ENCODE measurements around the gene TSHZ2.

Gene TSHZ2

DNA sequence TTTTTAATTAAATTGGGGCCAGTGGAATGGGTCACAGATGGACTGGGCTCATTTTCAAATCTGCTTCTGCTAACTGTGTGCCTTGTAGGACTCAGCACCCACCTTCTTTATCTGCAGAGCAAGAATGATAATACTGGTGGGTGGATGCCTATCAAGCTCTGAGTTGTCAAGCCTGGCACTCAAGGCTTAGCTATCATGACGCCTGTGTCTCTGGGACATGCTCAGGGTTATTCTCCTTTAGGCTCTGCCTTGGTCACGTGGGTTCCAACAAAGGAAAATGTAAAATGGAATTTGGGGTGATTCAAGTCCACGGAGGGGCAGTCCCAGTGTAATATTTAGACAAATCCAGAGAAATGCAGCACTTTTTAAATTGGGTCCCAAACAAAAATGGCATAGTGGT is 202.3 kb downstream of the TSHZ2 start:
- no peak for DNase-seq

- no peak for DNase-seq
These were observed 203.1 kb downstream of the TSHZ2 start for GRCh38 chr20:53175135-53175780.

DNA sequence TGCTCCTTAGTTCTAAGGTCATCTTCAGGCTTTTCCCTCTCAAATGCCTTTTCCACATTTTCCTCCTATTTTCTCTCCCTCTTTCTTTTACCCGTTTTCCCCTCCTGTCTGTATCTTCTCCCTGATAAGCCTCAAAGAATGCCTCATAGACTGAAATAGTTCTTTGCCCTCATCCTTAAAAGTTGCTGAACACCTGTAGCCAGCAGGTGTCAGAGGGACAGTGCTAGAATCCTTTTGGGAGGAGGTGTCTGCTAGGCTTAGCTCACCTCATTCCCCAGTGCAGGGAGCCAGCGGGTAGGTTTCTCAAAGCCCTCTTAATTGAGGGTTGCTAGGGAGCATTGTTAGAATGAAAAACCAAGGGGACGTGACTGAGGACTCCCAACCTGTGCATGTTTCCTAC is 204.0 kb downstream of the TSHZ2 start:
- no peak for DNase-seq

GRCh38 chr20:53177687-53178086 is 205.5 kb downstream of the TSHZ2 start:
- DNase-seq, result no peak

DNA sequence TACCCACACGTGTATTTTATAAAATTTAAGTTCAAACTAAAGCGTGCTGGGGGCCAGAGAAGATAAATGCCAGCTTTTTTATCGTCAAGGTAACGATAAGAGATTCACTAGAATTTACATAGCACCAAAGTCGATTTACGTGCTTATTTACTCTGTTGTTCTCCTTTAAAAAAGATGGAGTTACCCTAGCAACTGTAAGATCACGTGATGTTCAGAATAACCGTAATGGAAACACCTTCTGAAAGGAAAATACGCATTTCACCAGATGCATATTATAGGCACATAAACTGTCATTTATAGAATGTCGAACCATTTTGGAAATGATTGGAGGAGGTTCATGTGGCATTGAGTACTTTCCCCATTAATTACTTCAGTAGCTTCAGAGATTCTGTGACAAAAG is 207.6 kb downstream of the TSHZ2 start:
- no peak for DNase-seq

GRCh38 chr20:53180928-53181362 is 208.8 kb downstream of the TSHZ2 start:
- no peak for DNase-seq

GRCh38 chr20:53181866-53182376 is 209.8 kb downstream of the TSHZ2 start:
- DNase-seq, result no peak

DNA sequence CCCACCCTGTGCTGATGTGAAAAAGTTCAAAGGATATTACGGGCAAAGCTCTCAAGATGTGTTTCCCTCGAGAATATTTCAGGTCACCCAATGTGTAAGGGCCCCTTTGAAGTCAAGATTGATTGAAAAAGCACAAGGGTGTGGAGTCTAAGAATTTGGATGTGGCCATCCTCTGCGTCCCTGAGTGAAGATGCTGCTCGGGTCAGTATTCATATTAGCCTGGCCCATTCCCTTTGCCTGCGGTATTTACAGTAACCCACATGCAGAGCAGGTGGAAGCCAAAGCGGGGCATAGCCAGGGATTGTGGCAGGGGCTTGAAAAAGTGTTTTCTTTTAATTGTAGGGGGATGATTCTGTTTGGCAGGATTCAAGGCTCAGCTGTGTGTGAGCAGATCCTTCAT is 211.0 kb downstream of the TSHZ2 start:
- DNase-seq, result no peak

- DNase-seq, result no peak
These were observed 214.5 kb downstream of the TSHZ2 start for GRCh38 chr20:53186635-53187034.

- peak; percentile 27 for DNase-seq
These were observed 215.4 kb downstream of the TSHZ2 start for GRCh38 chr20:53187392-53188068.

GRCh38 chr20:53190225-53190624 is 218.1 kb downstream of the TSHZ2 start:
- no peak for DNase-seq

DNA sequence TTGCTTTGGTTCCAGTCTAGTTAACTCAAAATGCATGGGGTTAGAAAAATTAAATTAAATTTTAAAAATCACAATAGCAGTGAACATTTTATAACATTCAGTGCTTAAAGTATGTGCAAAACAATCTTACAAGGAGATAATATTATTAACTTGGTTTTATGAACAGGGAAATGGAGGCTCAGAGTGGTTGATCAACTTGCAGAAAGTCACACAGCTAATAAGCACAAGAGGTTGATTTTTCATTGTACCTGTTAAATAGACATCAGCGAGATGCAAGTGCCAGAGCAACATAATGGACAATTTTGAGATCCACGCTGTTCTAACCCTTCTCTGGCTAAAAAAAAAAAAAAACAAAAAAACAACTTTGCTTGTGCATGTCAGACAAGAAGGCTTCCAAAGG is 219.8 kb downstream of the TSHZ2 start:
- DNase-seq, result no peak

- DNase-seq, result no peak
These were observed 222.4 kb downstream of the TSHZ2 start for GRCh38 chr20:53194306-53195290.

GRCh38 chr20:53195876-53196610 is 223.9 kb downstream of the TSHZ2 start:
- DNase-seq, result peak; percentile 78

DNA sequence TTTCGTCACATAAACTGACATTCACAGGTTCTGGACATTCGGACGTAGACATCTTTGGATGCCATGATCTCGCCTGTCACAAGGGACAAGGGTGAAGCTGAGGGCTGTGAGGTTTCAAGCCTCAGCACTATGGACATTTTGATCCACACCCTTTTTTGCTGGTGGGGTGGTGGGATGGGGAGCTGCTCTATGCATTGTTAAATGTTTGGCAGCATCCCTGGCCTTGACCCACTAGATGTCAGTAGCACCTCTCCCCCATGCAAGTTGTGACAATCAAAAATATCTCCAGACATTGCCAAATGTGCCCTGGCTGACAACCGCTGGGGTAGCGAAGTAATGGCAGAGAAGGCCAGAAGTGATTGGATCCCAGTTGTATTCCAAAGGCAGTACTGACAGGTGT is 229.4 kb downstream of the TSHZ2 start:
- no peak for DNase-seq

- no peak for DNase-seq
These were observed 230.6 kb downstream of the TSHZ2 start for GRCh38 chr20:53202777-53203176.

- no peak for DNase-seq
These were observed 232.9 kb downstream of the TSHZ2 start for GRCh38 chr20:53205046-53205445.

GRCh38 chr20:53208110-53208832 is 236.1 kb downstream of the TSHZ2 start:
- no peak for DNase-seq

DNA sequence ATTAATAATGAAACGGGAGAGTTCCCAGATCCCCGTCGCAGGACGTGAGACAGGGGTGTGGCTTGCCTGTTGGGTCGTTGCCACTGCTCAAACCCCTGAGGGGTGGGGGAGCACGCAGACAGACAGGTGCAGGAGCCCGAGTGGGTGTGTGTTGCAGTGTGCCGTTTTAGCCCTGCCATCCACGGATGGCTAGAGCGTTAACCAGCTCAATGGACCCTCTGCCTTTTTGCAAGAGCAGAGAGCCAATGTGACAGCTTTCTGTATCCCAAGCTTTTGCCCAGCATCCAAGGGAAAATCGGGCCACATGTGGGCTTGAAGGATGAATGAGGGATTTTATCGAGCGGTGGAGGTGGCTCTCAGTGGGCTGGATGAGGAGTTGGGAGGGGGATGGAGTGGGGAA is 237.9 kb downstream of the TSHZ2 start:
- DNase-seq, result no peak

DNA sequence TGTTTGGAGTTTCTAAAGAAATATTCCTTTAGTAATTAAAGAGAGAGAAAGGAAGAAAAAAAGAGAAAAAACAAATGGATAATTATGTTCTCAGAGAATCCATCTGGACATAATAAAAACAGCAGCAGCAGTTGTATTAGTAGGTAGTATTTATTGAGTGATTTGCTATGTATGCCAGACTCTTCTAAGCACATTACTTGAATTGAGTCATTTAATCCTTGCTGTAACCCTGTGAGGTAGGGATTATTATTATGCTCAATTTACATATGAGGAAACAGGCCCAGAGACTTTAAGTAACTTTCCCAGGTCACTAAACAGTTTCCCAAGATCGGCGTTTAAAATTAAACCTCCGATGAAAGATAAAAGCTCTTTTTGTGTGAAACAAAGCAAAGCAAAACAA is 238.8 kb downstream of the TSHZ2 start:
- DNase-seq, result no peak

DNA sequence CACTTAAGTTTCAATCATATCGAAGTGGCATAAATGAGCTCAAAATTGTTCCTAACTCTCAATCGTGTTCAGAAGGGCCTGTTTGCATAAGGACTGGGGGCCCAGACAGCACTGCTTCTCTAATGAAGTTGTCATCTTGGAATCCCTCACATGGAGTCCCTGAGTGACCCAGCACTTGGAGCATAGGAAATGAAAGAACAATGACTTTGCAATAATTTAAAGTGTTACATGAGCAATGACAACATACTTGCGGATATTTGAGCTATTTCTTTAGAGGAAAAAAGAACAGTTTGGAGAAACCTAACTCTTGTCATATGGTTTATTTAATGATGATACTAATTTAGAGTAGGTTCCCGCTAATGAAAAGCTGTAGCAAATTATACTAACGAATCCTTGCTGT is 239.9 kb downstream of the TSHZ2 start:
- DNase-seq, result no peak

DNA sequence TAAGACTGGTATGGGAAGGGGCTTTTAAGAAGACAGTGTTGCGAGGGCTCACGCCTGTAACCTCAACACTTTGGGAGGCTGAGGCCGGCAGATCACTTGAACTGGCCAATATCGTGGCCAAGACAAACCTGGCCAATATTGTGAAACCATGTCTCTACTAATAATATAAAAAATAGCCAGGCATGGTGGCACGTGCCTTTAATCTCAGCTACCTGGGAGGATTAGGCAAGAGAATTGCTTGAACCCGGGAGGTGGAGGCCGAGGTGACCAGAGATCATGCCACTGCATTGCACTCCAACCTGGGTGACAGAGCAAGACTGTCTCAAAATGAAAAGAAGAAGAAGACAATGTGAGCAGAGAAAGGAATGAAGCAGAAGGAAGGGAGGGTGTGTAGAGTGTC is 242.2 kb downstream of the TSHZ2 start:
- DNase-seq, result no peak

Measured in eye (tissue), 1 donor.